ENCODE results near the gene PRKCB.

PRKCB gene

GRCh38 chr16:23945243-23945642, 109.5 kb downstream of the PRKCB start:
- no peak for DNase-seq

GRCh38 chr16:23947838-23948237, 112.1 kb downstream of the PRKCB start:
- no peak for DNase-seq

- peak; percentile 71 for DNase-seq
Measured at GRCh38 chr16:23948949-23949411, 113.2 kb downstream of the PRKCB start.

- DNase-seq = peak; percentile 55
Measured at GRCh38 chr16:23949630-23950290, 114.0 kb downstream of the PRKCB start.

- no peak for DNase-seq
Measured at GRCh38 chr16:23950291-23950894, 114.6 kb downstream of the PRKCB start.

- DNase-seq = no peak
Measured at GRCh38 chr16:23950898-23951297, 115.1 kb downstream of the PRKCB start.

GRCh38 chr16:23952128-23952970, 116.6 kb downstream of the PRKCB start:
- peak; percentile 63 for DNase-seq

- DNase-seq = no peak
Measured at GRCh38 chr16:23952971-23953300, 117.2 kb downstream of the PRKCB start.

GRCh38 chr16:23953476-23953875, 117.7 kb downstream of the PRKCB start:
- DNase-seq = no peak

GRCh38 chr16:23955088-23955487, 119.3 kb downstream of the PRKCB start:
- DNase-seq = no peak

GRCh38 chr16:23957287-23957686, 121.5 kb downstream of the PRKCB start:
- no peak for DNase-seq

- DNase-seq = no peak
Measured at GRCh38 chr16:23959072-23959751, 123.4 kb downstream of the PRKCB start.

GRCh38 chr16:23959752-23960072, 123.9 kb downstream of the PRKCB start:
- DNase-seq = no peak

- DNase-seq = no peak
Measured at GRCh38 chr16:23960081-23960885, 124.5 kb downstream of the PRKCB start.

GRCh38 chr16:23962001-23962400, 126.2 kb downstream of the PRKCB start:
- DNase-seq = no peak

- no peak for DNase-seq
Measured at GRCh38 chr16:23964136-23964535, 128.4 kb downstream of the PRKCB start.

- DNase-seq = no peak
Measured at GRCh38 chr16:23965137-23965733, 129.5 kb downstream of the PRKCB start.

GRCh38 chr16:23966597-23967394, 131.0 kb downstream of the PRKCB start:
- no peak for DNase-seq

GRCh38 chr16:23967775-23968174, 132.0 kb downstream of the PRKCB start:
- DNase-seq = no peak

GRCh38 chr16:23968176-23968575, 132.4 kb downstream of the PRKCB start:
- no peak for DNase-seq

Data from activated CD8-positive, alpha-beta memory T cell treated with anti-CD3 and anti-CD28 coated beads, Interleukin-2, amount 50 U/mL, for 4 hours (primary cell).